G401 (cell line): ENCODE measurements around the gene FREM1. TPM values are rescaled to one million over a fixed set of nuclear protein-coding genes. Genes with fewer than 3 reads are reported as not detected.

Experiments used
- DNase-seq: peaks from one replicate; pipeline ENCODE4 v3.0.0-alpha.2; 2015; ENCODE audit warnings: low spot score
- in situ Hi-C: cut with HindIII; loops from 2 replicates; pipeline ENCODE4 v1.10.0; 2016; ENCODE audit warnings: low sequenced_read_pairs, mixed read lengths
- total RNA-seq: library from RNA; depleted of rRNA; stranded (reverse); fragments of >200 nt; shearing (Covaris generic); gene quantifications from 2 replicates; pipeline ENCODE4 v1.2.3, GENCODE V29; 2014

The FREM1 gene
- total RNA-seq, 1 experiment from 2014 or later, result 0.07 TPM

DNA sequence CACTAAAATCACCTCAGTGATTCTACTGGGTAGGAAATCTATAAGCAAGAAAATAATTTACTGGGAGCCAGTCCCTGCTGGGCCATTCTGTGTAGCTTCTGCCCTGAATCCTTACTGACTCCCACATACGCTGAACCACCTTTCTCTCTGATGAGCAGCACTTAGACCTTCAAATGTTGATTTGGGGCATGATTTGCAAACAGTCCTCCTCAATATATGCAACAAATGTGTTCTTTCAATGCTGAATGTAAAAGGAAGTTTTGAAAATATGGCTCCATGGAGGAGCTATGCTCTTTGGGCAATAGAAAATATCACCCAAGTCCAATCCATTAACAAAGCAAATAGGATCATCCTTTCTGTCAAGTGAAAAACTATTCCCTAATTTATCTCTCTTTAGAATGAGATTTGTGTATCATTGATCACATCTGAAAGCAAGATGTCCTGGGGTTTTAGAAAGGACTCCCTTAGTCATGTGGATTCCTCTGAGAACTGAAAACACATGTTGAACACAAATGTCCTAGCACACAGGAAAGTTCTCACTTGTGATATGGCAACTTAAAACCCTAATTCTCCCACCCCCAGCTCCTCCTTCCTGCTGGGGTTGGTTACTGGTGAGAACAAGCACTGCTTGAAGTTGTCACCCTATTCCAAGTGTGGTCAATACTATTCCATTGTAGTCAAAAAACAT, 178.8 kb downstream of the FREM1 start:
- DNase-seq, result no peak
- in situ Hi-C loops, result no loop called here

DNA sequence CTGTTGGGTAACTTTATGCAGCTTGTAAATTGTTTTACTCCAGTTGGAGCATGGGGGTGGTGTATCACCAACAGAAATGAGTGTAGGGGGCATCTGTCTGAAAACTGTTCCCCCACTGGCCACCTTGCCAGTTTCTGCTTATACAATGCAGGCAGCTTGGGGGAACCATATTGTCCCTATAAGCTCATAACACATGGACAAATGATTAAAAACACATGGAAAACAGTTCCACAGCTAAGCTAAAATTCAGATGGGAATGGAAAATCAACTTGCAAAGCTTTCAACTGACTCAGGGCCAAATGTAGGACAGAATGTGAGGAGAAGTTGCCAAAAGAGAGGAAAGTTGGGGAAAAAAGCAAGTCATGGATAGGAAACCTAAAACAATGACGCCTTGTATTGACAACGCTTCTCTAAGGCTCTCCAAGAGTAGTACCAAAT, 179.7 kb downstream of the FREM1 start:
- in situ Hi-C loops, result no loop called here
- DNase-seq, result no peak

DNA sequence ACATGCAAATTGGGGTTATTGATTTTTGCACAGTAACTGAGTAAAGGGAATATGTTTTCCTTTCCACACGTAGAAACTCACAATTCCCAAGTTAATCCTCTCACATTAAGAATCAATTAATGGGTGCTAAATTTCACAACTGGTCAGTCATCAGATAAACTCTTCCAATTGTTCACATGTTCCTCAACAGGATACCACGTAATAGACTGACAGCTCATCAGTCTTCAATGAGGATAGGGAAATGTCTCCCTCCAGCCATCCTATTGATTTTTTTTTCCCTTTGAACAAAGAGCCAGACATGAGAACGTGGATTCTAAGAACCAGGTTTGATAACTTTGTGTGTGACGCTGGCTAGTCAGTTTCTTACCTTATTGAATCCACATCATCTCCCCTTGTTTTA, 186.9 kb downstream of the FREM1 start:
- in situ Hi-C loops, result no loop called here

DNA sequence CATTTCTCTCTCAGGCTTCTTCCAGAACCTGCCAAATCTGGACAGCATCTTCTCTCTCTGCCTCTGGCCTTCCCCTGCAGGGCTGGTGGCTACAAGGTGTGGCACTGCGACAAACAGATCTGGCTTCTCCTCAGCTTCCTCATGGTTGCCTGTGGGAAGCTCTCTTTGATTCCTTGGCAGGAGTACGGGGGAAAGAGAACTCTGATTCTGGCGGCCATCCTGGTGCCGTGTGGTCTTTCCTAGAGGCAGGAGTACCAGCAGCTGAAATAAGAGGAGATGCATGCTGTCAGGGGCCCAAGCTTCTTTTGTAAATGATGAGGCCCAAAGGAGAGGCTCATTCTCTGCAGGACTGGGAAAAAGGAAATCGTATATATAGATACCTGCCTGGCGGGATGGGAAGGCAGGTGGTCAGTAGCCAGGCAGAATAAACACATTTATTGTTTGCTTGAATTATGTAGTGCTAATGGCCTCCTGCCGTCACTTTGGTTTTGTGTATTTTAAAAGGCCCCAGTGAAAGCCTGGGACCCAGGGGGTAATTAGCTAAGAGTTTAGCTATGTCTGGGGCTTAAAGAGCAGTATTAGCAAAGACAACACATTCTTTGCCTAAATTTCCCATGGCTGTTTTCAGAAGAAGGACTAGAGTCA, 187.7 kb downstream of the FREM1 start, which contains the start of gene CER1:
Gene CER1, minus strand, starts transcription at position 343 of the 645 bp plus-strand sequence. Its CDS starts 61 bp downstream, at position 282.
- peak; percentile 72 for DNase-seq
- in situ Hi-C loops, result no loop called here

More for the DNA sequence above, 186.9 kb downstream of the FREM1 start:
- DNase-seq, result no peak

- in situ Hi-C loops, result no loop called here
Measured at GRCh38 chr9:14719231-14719923, 190.9 kb downstream of the FREM1 start.

GRCh38 chr9:14715102-14715501, 195.1 kb downstream of the FREM1 start:
- no peak for DNase-seq
- in situ Hi-C loops, result no loop called here

More at GRCh38 chr9:14719231-14719923, 190.9 kb downstream of the FREM1 start:
- DNase-seq, result no peak

DNA sequence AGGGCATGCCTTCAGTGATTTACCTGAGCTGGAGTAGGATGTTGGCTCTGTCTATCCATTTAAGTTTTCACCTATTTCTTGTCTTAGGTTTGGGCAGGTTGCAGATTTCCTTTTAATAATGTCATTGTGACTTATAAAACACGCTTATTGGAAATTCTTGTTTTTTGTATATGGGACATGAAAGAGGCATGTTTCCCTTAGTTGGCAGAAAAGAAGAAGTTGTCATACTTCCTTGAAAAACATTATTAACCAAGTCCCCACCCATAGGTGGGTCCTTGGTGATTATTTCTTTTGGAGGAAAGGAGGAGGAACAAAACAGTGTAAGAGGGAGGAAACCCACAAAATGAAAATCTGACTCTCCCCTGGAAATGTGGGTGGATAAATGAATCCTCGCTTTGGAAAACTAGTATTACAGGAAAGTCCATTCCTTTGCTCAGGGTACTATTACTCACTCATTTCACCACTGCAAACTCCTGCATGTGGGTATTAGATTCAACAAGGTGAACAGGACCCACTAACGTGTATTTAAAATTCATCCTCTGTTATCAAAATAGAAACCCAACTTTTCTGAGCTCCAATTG, 197.0 kb downstream of the FREM1 start:
- in situ Hi-C loops, result no loop called here

DNA sequence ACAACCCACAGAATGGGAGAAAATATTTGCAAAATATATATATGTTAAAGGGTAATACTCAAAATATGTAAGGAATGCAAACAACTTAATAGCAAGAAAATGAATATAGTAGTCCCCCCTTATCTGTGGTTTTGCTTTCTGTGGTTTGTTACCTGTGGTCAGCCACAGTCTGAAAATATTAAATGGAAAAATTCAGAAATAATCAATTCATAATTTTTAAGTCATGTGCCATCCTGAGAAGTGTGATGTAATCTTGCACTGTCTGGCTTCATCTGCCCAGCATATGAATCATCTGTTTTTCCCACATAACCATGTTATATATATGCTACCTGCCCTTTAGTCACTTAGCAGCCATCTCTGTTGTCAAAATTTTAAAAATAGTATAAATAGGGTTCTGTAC, 199.4 kb downstream of the FREM1 start:
- in situ Hi-C loops, result no loop called here
- no peak for DNase-seq

More for the DNA sequence above, 197.0 kb downstream of the FREM1 start:
- no peak for DNase-seq

- in situ Hi-C loops, result no loop called here
Measured at GRCh38 chr9:14706530-14707140, 203.6 kb downstream of the FREM1 start.

GRCh38 chr9:14705079-14705478, 205.1 kb downstream of the FREM1 start:
- in situ Hi-C loops, result no loop called here
- DNase-seq, result no peak

More at GRCh38 chr9:14706530-14707140, 203.6 kb downstream of the FREM1 start:
- no peak for DNase-seq

- in situ Hi-C loops, result no loop called here
- DNase-seq, result no peak
Measured at GRCh38 chr9:14704281-14704680, 205.9 kb downstream of the FREM1 start.

- no peak for DNase-seq
- in situ Hi-C loops, result no loop called here
Measured at GRCh38 chr9:14702200-14702720, 208.0 kb downstream of the FREM1 start.

DNA sequence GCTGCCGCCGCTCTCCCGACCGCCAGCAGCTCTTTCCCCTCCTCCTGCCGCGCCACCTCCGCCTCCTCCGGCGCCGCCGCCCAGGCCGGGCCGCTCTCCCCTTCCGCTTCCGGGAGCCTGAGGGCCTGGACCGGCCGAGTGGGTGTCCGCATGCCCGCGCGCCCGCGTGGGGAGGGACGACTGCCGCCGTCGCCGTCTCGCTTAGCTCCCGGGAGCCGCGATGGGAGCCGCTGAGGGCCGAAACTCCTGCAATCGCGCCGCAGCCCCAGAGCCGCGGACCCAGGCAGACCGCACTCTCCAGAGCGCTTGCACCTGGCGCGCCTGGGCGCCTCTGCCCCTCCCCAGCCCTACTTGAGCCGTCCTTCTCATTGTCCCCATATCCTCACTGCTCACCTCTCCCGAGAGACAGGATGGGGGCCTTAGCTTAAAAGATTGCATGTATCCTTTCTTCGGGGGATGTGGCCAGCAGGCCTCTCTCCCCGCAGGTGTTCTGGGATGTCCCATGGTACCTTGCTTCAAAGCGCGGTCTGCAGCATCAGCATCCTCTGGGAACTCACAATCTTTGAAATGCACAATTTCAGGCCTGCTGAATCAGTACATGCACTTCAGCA, 216.9 kb downstream of the FREM1 start, which contains the start of gene ZDHHC21:
Gene ZDHHC21, minus strand, starts transcription at position 182 of the 611 bp plus-strand sequence. CDS start 19,092 bp downstream, outside the sequence.
- in situ Hi-C loops, result no loop called here

DNA sequence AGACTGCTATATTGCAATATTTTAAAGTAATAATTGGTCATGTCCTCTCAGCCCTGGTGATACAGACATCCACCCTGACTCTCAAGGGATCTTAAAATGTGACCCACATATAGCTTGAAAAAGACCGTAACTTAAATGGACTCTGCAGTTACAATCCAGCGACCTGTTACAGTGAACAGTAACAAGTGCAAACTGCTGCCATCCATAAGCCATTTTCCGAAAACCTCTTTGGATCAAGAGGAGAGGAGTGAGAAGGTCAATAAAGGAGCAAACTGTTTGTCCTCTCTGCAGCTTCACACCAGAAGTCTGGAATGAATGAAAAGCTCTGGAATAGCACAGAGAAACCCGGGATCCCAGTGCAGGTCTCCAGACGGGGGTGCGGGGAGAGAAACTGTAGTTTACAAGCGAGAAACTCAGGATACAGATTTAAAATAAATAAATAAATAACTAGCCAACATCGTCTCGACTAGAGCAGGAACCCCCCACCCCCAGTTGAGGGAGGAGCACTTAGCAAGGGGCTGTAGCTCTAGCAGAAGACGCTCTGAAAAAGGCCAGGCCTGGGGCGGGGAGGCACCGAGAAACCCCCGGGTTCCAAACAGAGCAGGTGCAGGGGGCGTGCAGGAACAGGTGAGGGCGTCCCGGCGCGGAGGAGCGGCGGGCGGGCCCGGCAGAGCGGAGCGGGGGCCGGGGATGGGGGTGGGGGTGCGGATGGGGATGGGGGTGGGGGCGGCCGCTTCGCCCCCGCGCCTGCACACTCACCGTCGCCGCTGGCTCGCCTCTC, 217.6 kb downstream of the FREM1 start:
- DNase-seq, result peak; percentile 53
- in situ Hi-C loops, result no loop called here

More for the DNA sequence above, 216.9 kb downstream of the FREM1 start, which contains the start of gene ZDHHC21:
- peak; percentile 83 for DNase-seq

DNA sequence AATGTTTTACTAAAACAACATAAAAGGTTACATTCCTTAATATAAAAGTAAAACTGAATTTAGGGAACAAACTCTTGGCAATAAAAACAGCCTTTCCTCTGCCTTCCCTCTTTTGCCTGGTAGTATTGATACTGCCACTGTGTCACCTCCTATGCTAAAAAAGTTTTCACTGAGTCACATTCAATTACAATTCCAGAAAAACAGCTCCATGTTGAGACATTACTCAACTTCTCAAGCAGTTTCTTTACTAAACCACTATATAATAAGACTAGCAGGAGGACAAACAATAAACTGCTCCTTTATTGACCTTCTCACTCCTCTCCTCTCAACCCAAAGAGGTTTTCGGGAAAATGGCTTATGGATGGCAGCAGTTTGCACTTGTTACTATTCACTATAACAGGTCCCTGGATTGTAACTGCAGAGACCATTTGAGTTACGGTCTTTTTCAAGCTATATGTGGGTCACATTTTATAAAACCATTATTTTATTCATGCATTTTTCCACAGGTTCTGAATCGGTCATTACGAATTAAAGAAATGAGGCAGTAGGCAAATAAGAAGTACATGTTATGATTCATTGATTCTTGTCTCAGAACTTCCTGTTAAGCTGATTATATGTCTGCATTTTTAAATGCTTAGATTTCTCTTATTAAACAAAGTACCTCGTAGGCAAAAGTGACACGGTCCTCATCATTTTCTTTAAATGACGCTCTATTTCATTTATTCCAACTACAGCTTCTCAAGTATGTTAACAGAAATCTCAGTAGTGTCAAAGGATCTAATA, 219.1 kb downstream of the FREM1 start:
- in situ Hi-C loops, result no loop called here
- DNase-seq, result no peak

DNA sequence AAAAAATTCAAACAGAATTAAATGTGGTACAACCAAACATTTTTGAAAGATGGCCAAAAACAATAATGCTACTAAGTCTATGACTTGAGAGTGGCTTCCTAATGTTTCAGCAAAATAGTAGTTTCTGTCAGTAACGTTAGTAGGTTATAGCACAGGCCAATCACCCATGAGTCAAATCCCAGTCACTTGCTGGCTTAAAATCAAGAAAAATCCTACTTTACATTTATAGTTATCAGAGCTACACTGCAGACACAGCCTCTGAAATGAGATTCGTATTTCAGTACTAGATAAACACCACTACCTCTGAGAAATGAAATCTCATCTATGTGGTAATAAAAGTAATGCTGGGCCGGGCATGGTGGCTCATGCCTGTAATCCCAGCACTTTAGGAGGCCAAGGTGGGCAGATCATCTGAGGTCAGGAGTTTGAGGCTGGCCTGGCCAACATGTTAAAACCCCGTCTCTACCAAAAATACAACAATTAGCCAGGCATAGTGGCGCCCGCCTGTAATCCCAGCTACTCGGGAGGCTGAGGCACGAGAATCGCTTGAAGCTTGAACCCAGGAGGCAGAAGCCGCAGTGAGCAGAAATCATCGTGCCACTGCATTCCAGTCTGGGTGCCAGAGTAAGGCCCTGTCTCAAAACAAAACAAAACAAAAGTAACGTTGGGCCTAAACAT, 223.0 kb downstream of the FREM1 start:
- in situ Hi-C loops, result no loop called here
- DNase-seq, result no peak
